Muscle of leg (tissue), 9 donors: ENCODE data around the gene OR2T3. TPM values are rescaled to one million over a fixed set of nuclear protein-coding genes. Genes with fewer than 3 reads are reported as not detected.

Experiments used
- polyA plus RNA-seq, 8 donors: library from polyadenylated mRNA; unstranded; fragments of 120-200 nt; gene quantifications; one replicate each; pipeline versions ENCODE4 v1.2.1 to v1.2.3, GENCODE V29; 2013; ENCODE audit warnings: inconsistent platforms in 1 of 8, low replicate concordance in 1 of 8; ENCODE audit not compliant: insufficient read length in 8 of 8, insufficient read depth in 1 of 8
- total RNA-seq: library from RNA; stranded (reverse); fragments of 120-200 nt; gene quantifications from one replicate; pipeline ENCODE4 v1.2.4, GENCODE V29; 2013

OR2T3 gene
- total and polyA plus RNA-seq, 9 donors, result not detected

Other genes with a start within 250 kb of the OR2T3 start
- not detected for gene OR2M4, start 241.9 kb upstream of the OR2T3 start, total RNA-seq
- gene OR2M4, start 241.9 kb upstream of the OR2T3 start, polyA plus RNA-seq, result under 1 TPM in 3 of 8 donors, not detected in 5; 0.04 TPM
- gene OR2T33, start 195.4 kb upstream of the OR2T3 start, total RNA-seq, result not detected
- gene OR2T33, start 195.4 kb upstream of the OR2T3 start, polyA plus RNA-seq, result under 1 TPM in 1 of 8 donors, not detected in 7; 0.04 TPM
- gene OR2T12, start 169.9 kb upstream of the OR2T3 start, total RNA-seq, result not detected
- under 1 TPM in 1 of 8 donors, not detected in 7; 0.03 TPM for gene OR2T12, start 169.9 kb upstream of the OR2T3 start, polyA plus RNA-seq
- gene OR2M7, start 148.8 kb upstream of the OR2T3 start, total RNA-seq, result not detected
- gene OR2M7, start 148.8 kb upstream of the OR2T3 start, polyA plus RNA-seq, result not detected
- not detected for gene OR14C36, start 124.6 kb upstream of the OR2T3 start, total RNA-seq
- not detected for gene OR14C36, start 124.6 kb upstream of the OR2T3 start, polyA plus RNA-seq
- gene OR2T4, start 111.7 kb upstream of the OR2T3 start, total RNA-seq, result not detected
- not detected for gene OR2T4, start 111.7 kb upstream of the OR2T3 start, polyA plus RNA-seq
- gene OR2T6, start 97.6 kb upstream of the OR2T3 start, total RNA-seq, result not detected
- gene OR2T6, start 97.6 kb upstream of the OR2T3 start, polyA plus RNA-seq, result not detected
- not detected for gene OR2T1, start 70.3 kb upstream of the OR2T3 start, total RNA-seq
- not detected for gene OR2T1, start 70.3 kb upstream of the OR2T3 start, polyA plus RNA-seq
- not detected for gene OR2T2, start 27.7 kb upstream of the OR2T3 start, total RNA-seq
- gene OR2T2, start 27.7 kb upstream of the OR2T3 start, polyA plus RNA-seq, result under 1 TPM in 1 of 8 donors, not detected in 7; 0.06 TPM
- not detected for gene OR2T5, start 15.2 kb downstream of the OR2T3 start, total RNA-seq
- not detected for gene OR2T5, start 15.2 kb downstream of the OR2T3 start, polyA plus RNA-seq
- not detected for gene OR2G6, start 34.7 kb downstream of the OR2T3 start, total RNA-seq
- gene OR2G6, start 34.7 kb downstream of the OR2T3 start, polyA plus RNA-seq, result under 1 TPM in 1 of 8 donors, not detected in 7; 0.06 TPM
- not detected for gene OR2T29, start 89.4 kb downstream of the OR2T3 start, total RNA-seq
- not detected for gene OR2T29, start 89.4 kb downstream of the OR2T3 start, polyA plus RNA-seq
- not detected for gene OR2T34, start 101.4 kb downstream of the OR2T3 start, total RNA-seq
- gene OR2T34, start 101.4 kb downstream of the OR2T3 start, polyA plus RNA-seq, result not detected
- gene OR2T10, start 124.3 kb downstream of the OR2T3 start, total RNA-seq, result not detected
- gene OR2T10, start 124.3 kb downstream of the OR2T3 start, polyA plus RNA-seq, result not detected
- gene OR2T11, start 161.7 kb downstream of the OR2T3 start, total RNA-seq, result not detected
- gene OR2T11, start 161.7 kb downstream of the OR2T3 start, polyA plus RNA-seq, result not detected
- gene OR2T35, start 171.9 kb downstream of the OR2T3 start, total RNA-seq, result not detected
- under 1 TPM in 1 of 8 donors, not detected in 7; 0.27 TPM for gene OR2T35, start 171.9 kb downstream of the OR2T3 start, polyA plus RNA-seq
- gene OR2T27, start 182.2 kb downstream of the OR2T3 start, total RNA-seq, result not detected
- not detected for gene OR2T27, start 182.2 kb downstream of the OR2T3 start, polyA plus RNA-seq
- gene OR14I1, start 229.4 kb downstream of the OR2T3 start, total RNA-seq, result not detected
- not detected for gene OR14I1, start 229.4 kb downstream of the OR2T3 start, polyA plus RNA-seq